ENCODE measurements around the gene MUC22.

Gene MUC22

DNA sequence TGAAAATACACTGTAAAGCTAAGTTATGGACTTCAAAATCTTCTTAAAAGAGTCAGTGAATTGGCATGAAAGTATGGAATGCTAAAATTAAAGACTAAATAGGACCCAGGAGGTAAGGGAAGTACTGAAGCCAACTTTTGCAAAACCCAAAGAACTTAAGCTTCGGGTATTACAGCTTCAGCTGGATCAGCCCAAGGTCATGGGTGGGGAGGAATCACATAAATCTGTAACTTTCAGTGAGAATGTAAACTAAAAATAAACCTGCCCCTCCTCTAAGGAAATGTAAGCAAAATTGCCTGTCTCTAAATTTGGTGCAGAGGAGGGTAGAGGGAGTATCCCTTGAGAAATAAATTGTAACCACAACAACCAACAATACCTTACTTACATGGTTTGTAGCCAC lies 31.1 kb upstream of the MUC22 start:
- DNase-seq, result no peak
- intact Hi-C loops (cut with DNase I; ENCODE audit: low total_unique reads), result no loop called here
- Histone ChIP-seq H3K27me3 (no peaks in the 10 kb centered on the region), H3K27ac (no peak overlapping the region), H3K4me3 (no peak overlapping the region), H3K9me3 (no peaks in the 10 kb centered on the region), H3K36me3 (no peaks in the 10 kb centered on the region), H3K4me1 (peaks cover 0 to 18% (median 8%) of the 10 kb centered on the region in 4 donors)
- TF ChIP-seq, protein P1, sequence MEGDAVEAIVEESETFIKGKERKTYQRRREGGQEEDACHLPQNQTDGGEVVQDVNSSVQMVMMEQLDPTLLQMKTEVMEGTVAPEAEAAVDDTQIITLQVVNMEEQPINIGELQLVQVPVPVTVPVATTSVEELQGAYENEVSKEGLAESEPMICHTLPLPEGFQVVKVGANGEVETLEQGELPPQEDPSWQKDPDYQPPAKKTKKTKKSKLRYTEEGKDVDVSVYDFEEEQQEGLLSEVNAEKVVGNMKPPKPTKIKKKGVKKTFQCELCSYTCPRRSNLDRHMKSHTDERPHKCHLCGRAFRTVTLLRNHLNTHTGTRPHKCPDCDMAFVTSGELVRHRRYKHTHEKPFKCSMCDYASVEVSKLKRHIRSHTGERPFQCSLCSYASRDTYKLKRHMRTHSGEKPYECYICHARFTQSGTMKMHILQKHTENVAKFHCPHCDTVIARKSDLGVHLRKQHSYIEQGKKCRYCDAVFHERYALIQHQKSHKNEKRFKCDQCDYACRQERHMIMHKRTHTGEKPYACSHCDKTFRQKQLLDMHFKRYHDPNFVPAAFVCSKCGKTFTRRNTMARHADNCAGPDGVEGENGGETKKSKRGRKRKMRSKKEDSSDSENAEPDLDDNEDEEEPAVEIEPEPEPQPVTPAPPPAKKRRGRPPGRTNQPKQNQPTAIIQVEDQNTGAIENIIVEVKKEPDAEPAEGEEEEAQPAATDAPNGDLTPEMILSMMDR (IDR thresholded peaks at IDR 0.05), result no peak

DNA sequence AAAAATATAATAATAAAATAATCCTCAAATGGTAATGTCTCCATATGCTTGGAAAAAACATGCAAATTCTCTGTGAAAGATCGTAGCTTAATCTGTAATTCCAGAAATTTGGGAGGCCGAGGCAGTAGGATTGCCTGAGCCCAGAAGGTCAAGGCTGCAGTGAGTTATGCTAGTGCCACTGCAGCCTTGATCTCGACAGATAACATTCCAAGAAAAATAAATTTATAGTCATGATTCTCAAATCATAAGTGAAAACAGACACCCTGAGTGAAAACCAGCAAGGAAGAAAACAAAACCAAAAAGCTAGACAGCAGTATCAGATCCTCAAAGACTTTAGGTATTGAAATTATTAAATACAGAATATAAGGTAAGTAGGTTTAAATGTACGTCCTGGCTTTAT lies 30.6 kb upstream of the MUC22 start:
- Histone ChIP-seq H3K27ac (no peak overlapping the region), H3K4me3 (no peak overlapping the region), H3K4me1 (peaks cover 0 to 18% (median 8%) of the 10 kb centered on the region in 4 donors), H3K36me3 (no peaks in the 10 kb centered on the region), H3K9me3 (no peaks in the 10 kb centered on the region), H3K27me3 (no peaks in the 10 kb centered on the region)
- TF ChIP-seq, protein P1 (IDR thresholded peaks at IDR 0.05), result no peak
- DNase-seq, result no peak
- intact Hi-C loops (cut with DNase I; ENCODE audit: low total_unique reads), result no loop called here

DNA sequence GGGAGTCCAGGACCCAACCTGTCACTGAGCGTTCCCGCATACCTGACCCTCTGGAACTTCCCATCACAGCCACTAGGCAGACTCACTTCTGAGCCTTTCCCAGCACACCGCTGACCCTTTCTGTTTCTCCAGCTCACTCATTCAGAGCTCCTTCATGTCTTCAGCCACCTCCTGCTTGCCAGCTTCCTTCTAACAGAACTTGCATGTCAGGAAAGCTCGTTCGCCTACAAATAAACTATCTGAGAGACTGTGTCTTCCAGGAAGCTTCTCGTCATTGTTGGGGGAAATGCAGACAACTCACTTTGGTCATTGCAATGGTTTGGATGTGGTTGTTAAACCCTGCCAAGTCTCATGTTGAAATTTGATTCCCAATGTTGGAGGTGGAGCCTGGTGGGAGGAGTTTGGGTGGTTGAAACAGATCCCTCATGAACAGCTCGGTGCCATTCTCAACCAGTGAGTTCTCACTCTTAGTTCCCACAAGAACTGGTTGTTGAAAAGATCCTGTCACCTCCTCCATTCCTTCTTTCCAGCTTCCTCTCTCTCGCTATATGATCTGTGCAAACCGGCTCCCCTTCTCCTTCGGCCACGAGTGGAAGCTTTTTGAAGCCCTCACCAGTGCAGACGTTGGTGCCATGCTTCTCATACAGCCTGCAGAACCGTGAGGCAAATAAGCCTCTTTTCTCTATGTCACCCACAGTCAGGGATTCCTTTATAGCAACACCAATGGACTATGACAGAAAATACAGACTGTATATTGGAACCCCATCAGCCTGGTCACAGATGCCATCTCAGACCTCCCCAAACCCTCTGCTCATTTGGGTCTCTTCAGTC lies 28.1 kb upstream of the MUC22 start:
- H3K27me3 ChIP-seq, result peaks cover 0 to 5% of the 10 kb centered on the region in 2 donors

GRCh38 chr6:30983439-30983838 lies 26.8 kb upstream of the MUC22 start, which contains the start of gene MUC21:
TSS of gene MUC21 (plus strand) at chr6:30983718. CDS start at chr6:30983959, 241 bp downstream.
- no peak for DNase-seq
- no peaks in the 10 kb centered on the region for H3K36me3 ChIP-seq
- intact Hi-C loops (cut with DNase I; ENCODE audit: low total_unique reads), result no loop called here
- no peaks in the 10 kb centered on the region for H3K9me3 ChIP-seq
- no peak within 1 kb of the TSS for H3K27ac ChIP-seq
- H3K27me3 ChIP-seq, result peaks cover 0 to 10% of the 10 kb centered on the region in 2 donors
- TF ChIP-seq, protein P1 (IDR thresholded peaks at IDR 0.05), result no peak
- peaks cover 0 to 18% (median 8%) of the 10 kb centered on the region in 4 donors for H3K4me1 ChIP-seq
- H3K4me3 ChIP-seq, result no peak within 1 kb of the TSS

More for the DNA sequence above, 28.1 kb upstream of the MUC22 start:
- no peak overlapping the region for H3K27ac ChIP-seq
- no peaks in the 10 kb centered on the region for H3K9me3 ChIP-seq
- intact Hi-C loops (cut with DNase I; ENCODE audit: low total_unique reads), result no loop called here
- peak overlapping the region in 1 of 2 donors; percentile 14 for H3K4me3 ChIP-seq
- peaks cover 0 to 18% (median 8%) of the 10 kb centered on the region in 4 donors for H3K4me1 ChIP-seq
- no peaks in the 10 kb centered on the region for H3K36me3 ChIP-seq
- TF ChIP-seq, protein P1 (IDR thresholded peaks at IDR 0.05), result peak in 1 of 2 experiments; percentile 9
- DNase-seq, result peak in 1 of 2 donors; percentile 27

- Histone ChIP-seq H3K36me3 (no peaks in the 10 kb centered on the region), H3K4me3 (no peak overlapping the region), H3K9me3 (no peaks in the 10 kb centered on the region), H3K27me3 (peaks cover 0 to 10% of the 10 kb centered on the region in 2 donors), H3K4me1 (peaks cover 0 to 13% (median 7%) of the 10 kb centered on the region in 4 donors), H3K27ac (no peak overlapping the region)
- intact Hi-C loops (cut with DNase I; ENCODE audit: low total_unique reads), result no loop called here
- TF ChIP-seq, protein P1 (IDR thresholded peaks at IDR 0.05), result no peak
- no peak for DNase-seq
Measured at GRCh38 chr6:30985490-30985889, 24.8 kb upstream of the MUC22 start.
